Neural cell (in vitro differentiated cells): ENCODE data around the gene MBD6. TPM values are rescaled to one million over a fixed set of nuclear protein-coding genes. Genes with fewer than 3 reads are reported as not detected.
"Not testable (repeated sequence)": the region's sequence is repeated elsewhere in the genome, so short reads cannot be mapped to it uniquely, and the experiment has no call there.

Experiments used
- H2AFZ ChIP-seq: fragments of 200-600, 300-800 bp; sonication (generic), shearing (Covaris generic); 2 replicates; pipeline ENCODE4 v1.6.0; 2014; ENCODE audit warnings: low read depth, mild to moderate bottlenecking, antibody characterized with exemption, low read length, moderate library complexity
- H3F3A ChIP-seq: fragments of 200-600 bp; shearing (Covaris generic); 2 replicates; pipeline ENCODE4 v1.6.1; 2016; ENCODE audit warnings: mild to moderate bottlenecking, moderate library complexity, mixed read lengths, antibody characterized with exemption, low read length; ENCODE audit not compliant: insufficient read depth, poor library complexity, severe bottlenecking
- H3K27ac ChIP-seq: fragments of 200-600, 300-800 bp; sonication (generic), shearing (Covaris generic); 2 replicates; pipeline ENCODE4 v1.5.1; 2014; ENCODE audit warnings: mild to moderate bottlenecking, low read length, moderate library complexity
- H3K27me3 ChIP-seq: fragments of 300-800, 200-600 bp; sonication (generic), shearing (Covaris generic); 2 replicates; pipeline ENCODE4 v1.6.0; 2014; ENCODE audit warnings: mild to moderate bottlenecking, low read depth, low read length, moderate library complexity; ENCODE audit not compliant: insufficient read depth
- H3K36me3 ChIP-seq: fragments of 300-800, 200-600 bp; sonication (generic), shearing (Covaris generic); 2 replicates; pipeline ENCODE4 v1.5.1; 2014; ENCODE audit warnings: mild to moderate bottlenecking, antibody characterized with exemption, low read length, moderate library complexity; ENCODE audit not compliant: insufficient read depth
- H3K4me2 ChIP-seq: fragments of 300-800, 200-600 bp; sonication (generic), shearing (Covaris generic); 2 replicates; pipeline ENCODE4 v1.6.0; 2014; ENCODE audit warnings: mild to moderate bottlenecking, low read length
- H3K4me3 ChIP-seq: fragments of 300-800, 200-600 bp; sonication (generic), shearing (Covaris generic); 2 replicates; pipeline ENCODE4 v1.5.1; 2014; ENCODE audit warnings: mild to moderate bottlenecking, low read length, moderate library complexity
- H3K79me2 ChIP-seq: fragments of 200-600 bp; shearing (Covaris generic); replicated peaks from 2 replicates; pipeline ENCODE4 v1.6.0; 2014; ENCODE audit warnings: mild to moderate bottlenecking, low read length, moderate library complexity; ENCODE audit not compliant: insufficient read depth
- H3K9ac ChIP-seq: fragments of 300-800, 200-600 bp; sonication (generic), shearing (Covaris generic); 2 replicates; pipeline ENCODE4 v1.6.1; 2016; ENCODE audit warnings: mild to moderate bottlenecking, low read length, mixed read lengths
- H3K9me2 ChIP-seq: fragments of 200-600 bp; shearing (Covaris generic); 2 replicates; pipeline ENCODE4 v1.6.1; 2016; ENCODE audit warnings: mild to moderate bottlenecking, low read length, mixed read lengths; ENCODE audit not compliant: insufficient read depth
- H3K9me3 ChIP-seq: fragments of 200-600, 300-800 bp; sonication (generic), shearing (Covaris generic); 2 replicates; pipeline ENCODE4 v1.6.1; 2016; ENCODE audit warnings: mild to moderate bottlenecking, mixed run types, low read length, moderate library complexity, mixed read lengths
- H4K20me1 ChIP-seq: fragments of 200-600 bp; shearing (Covaris generic); 2 replicates; pipeline ENCODE4 v1.6.1; 2016; ENCODE audit warnings: mild to moderate bottlenecking, mixed run types; ENCODE audit not compliant: insufficient read depth
- EP300 ChIP-seq: fragments of 450-650 bp; conservative IDR thresholded peaks from 2 replicates; pipeline ENCODE4 v1.6.1; 2014; ENCODE audit warnings: antibody characterized with exemption, mild to moderate bottlenecking, moderate library complexity; ENCODE audit not compliant: poor library complexity, severe bottlenecking
- EZH2 ChIP-seq: fragments of 200-600, 300-800 bp; shearing (Covaris generic), sonication (generic); IDR thresholded peaks from 2 replicates; pipeline ENCODE4 v1.6.1; 2014; ENCODE audit warnings: antibody characterized with exemption, low read length, borderline replicate concordance, mild to moderate bottlenecking; ENCODE audit not compliant: insufficient read depth, poor library complexity, severe bottlenecking
- MXI1 ChIP-seq: fragments of 450-650 bp; conservative IDR thresholded peaks from 2 replicates; pipeline ENCODE4 v1.6.1; 2014; ENCODE audit warnings: antibody characterized with exemption, mild to moderate bottlenecking; ENCODE audit not compliant: poor library complexity, severe bottlenecking
- POLR2AphosphoS5 ChIP-seq: IDR thresholded peaks from 2 replicates; pipeline ENCODE4 v1.6.1; 2012
- RAD21 ChIP-seq: fragments of 450-650 bp; conservative IDR thresholded peaks from 2 replicates; pipeline ENCODE4 v1.6.1; 2014; ENCODE audit warnings: antibody characterized with exemption, mild to moderate bottlenecking, moderate library complexity
- SMC3 ChIP-seq: fragments of 450-650 bp; conservative IDR thresholded peaks from 2 replicates; pipeline ENCODE4 v1.6.1; 2014; ENCODE audit warnings: antibody characterized with exemption, mild to moderate bottlenecking, moderate library complexity; ENCODE audit not compliant: poor library complexity
- TAF1 ChIP-seq: IDR thresholded peaks from 2 replicates; pipeline ENCODE4 v1.6.1; 2012; ENCODE audit warnings: low read depth
- polyA plus RNA-seq: library from polyadenylated mRNA; depleted of rRNA; stranded (reverse); fragments of >200 nt; gene quantifications from 2 replicates; pipeline ENCODE4 v1.2.3, GENCODE V29; 2014
- TF ChIP-seq, protein P1 (sequence below): IDR thresholded peaks from 2 replicates; pipeline ENCODE4 v1.6.1; 2012; ENCODE audit warnings: borderline replicate concordance
- TF ChIP-seq, protein P2 (sequence below): fragments of 450-650 bp; IDR thresholded peaks from 2 replicates; pipeline ENCODE4 v1.5.1; 2014; ENCODE audit warnings: antibody characterized with exemption, mild to moderate bottlenecking, moderate library complexity; ENCODE audit not compliant: poor library complexity, severe bottlenecking

The MBD6 gene
- polyA plus RNA-seq, 1 donor from 2014 or later, result 2.1 TPM

GRCh38 chr12:57560516-57560915 is 37.9 kb downstream of the MBD6 start:
- no peak overlapping the region for H3K9ac ChIP-seq
- no peak overlapping the region for H2AFZ ChIP-seq
- peaks cover 7% of the 10 kb centered on the region for H3K36me3 ChIP-seq
- TF ChIP-seq TAF1, result no peak
- no peak for TF ChIP-seq EP300
- TF ChIP-seq, protein P1, sequence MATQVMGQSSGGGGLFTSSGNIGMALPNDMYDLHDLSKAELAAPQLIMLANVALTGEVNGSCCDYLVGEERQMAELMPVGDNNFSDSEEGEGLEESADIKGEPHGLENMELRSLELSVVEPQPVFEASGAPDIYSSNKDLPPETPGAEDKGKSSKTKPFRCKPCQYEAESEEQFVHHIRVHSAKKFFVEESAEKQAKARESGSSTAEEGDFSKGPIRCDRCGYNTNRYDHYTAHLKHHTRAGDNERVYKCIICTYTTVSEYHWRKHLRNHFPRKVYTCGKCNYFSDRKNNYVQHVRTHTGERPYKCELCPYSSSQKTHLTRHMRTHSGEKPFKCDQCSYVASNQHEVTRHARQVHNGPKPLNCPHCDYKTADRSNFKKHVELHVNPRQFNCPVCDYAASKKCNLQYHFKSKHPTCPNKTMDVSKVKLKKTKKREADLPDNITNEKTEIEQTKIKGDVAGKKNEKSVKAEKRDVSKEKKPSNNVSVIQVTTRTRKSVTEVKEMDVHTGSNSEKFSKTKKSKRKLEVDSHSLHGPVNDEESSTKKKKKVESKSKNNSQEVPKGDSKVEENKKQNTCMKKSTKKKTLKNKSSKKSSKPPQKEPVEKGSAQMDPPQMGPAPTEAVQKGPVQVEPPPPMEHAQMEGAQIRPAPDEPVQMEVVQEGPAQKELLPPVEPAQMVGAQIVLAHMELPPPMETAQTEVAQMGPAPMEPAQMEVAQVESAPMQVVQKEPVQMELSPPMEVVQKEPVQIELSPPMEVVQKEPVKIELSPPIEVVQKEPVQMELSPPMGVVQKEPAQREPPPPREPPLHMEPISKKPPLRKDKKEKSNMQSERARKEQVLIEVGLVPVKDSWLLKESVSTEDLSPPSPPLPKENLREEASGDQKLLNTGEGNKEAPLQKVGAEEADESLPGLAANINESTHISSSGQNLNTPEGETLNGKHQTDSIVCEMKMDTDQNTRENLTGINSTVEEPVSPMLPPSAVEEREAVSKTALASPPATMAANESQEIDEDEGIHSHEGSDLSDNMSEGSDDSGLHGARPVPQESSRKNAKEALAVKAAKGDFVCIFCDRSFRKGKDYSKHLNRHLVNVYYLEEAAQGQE, result no peak
- no peak for TF ChIP-seq MXI1
- no peak for TF ChIP-seq POLR2AphosphoS5
- no peak for TF ChIP-seq EZH2
- TF ChIP-seq, protein P2, sequence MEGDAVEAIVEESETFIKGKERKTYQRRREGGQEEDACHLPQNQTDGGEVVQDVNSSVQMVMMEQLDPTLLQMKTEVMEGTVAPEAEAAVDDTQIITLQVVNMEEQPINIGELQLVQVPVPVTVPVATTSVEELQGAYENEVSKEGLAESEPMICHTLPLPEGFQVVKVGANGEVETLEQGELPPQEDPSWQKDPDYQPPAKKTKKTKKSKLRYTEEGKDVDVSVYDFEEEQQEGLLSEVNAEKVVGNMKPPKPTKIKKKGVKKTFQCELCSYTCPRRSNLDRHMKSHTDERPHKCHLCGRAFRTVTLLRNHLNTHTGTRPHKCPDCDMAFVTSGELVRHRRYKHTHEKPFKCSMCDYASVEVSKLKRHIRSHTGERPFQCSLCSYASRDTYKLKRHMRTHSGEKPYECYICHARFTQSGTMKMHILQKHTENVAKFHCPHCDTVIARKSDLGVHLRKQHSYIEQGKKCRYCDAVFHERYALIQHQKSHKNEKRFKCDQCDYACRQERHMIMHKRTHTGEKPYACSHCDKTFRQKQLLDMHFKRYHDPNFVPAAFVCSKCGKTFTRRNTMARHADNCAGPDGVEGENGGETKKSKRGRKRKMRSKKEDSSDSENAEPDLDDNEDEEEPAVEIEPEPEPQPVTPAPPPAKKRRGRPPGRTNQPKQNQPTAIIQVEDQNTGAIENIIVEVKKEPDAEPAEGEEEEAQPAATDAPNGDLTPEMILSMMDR, result no peak
- TF ChIP-seq RAD21, result no peak
- TF ChIP-seq SMC3, result no peak
- no peaks in the 10 kb centered on the region for H3F3A ChIP-seq
- no peaks in the 10 kb centered on the region for H3K9me2 ChIP-seq
- no peaks in the 10 kb centered on the region for H4K20me1 ChIP-seq
- no peak overlapping the region for H3K4me3 ChIP-seq
- H3K9me3 ChIP-seq, result no peaks in the 10 kb centered on the region
- H3K27me3 ChIP-seq, result no peaks in the 10 kb centered on the region
- no peak overlapping the region for H3K27ac ChIP-seq
- H3K79me2 ChIP-seq, result peaks cover 37% of the 10 kb centered on the region
- no peak overlapping the region for H3K4me2 ChIP-seq

DNA sequence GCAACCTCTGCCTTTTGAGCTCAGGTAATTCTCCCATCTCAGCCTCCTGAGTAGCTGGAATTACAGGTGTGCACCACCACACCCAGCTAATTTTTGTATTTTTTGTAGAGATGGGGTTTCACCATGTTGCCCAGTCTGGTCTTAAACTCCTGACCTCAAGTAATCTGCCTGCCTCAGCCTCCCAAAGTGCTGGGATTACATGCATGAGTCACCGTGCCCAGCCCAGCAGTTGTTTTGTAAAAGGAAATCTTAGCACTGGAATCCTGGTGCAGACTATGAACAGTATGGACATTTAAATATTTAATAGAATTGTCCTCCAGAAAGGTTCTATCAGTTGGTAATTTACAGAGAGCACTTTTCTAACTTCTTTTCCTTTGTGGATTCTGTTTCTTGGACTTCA is 38.5 kb downstream of the MBD6 start:
- H3K4me3 ChIP-seq, H3F3A ChIP-seq, H3K9me3 ChIP-seq, H4K20me1 ChIP-seq, H3K27me3 ChIP-seq, H3K27ac ChIP-seq, H3K9ac ChIP-seq, H3K36me3 ChIP-seq, H3K4me2 ChIP-seq, H2AFZ ChIP-seq, H3K9me2 ChIP-seq: not testable (repeated sequence)
- peaks cover 37% of the 10 kb centered on the region for H3K79me2 ChIP-seq

GRCh38 chr12:57563358-57563757 is 40.7 kb downstream of the MBD6 start:
- Histone ChIP-seq H3K9me3 (no peaks in the 10 kb centered on the region), H3K36me3 (peaks cover 7% of the 10 kb centered on the region), H2AFZ (no peak overlapping the region)

More at GRCh38 chr12:57563358-57563757, 40.7 kb downstream of the MBD6 start:
- no peaks in the 10 kb centered on the region for H3K27me3 ChIP-seq
- no peak overlapping the region for H3K4me3 ChIP-seq
- TF ChIP-seq EP300, result no peak
- TF ChIP-seq, protein P2, result no peak
- no peak for TF ChIP-seq EZH2
- TF ChIP-seq RAD21, result no peak
- no peak for TF ChIP-seq TAF1
- TF ChIP-seq, protein P1, result no peak
- TF ChIP-seq POLR2AphosphoS5, result no peak
- TF ChIP-seq SMC3, result no peak
- TF ChIP-seq MXI1, result no peak
- no peaks in the 10 kb centered on the region for H3F3A ChIP-seq
- no peaks in the 10 kb centered on the region for H4K20me1 ChIP-seq
- no peak overlapping the region for H3K9ac ChIP-seq
- H3K4me2 ChIP-seq, result no peak overlapping the region
- H3K27ac ChIP-seq, result no peak overlapping the region
- no peaks in the 10 kb centered on the region for H3K9me2 ChIP-seq
- H3K79me2 ChIP-seq, result peaks cover 24% of the 10 kb centered on the region
